Measurements from ENCODE around the gene MYLK3. TPM values are rescaled to one million over a fixed set of nuclear protein-coding genes. Genes with fewer than 3 reads are reported as not detected.

The MYLK3 gene
- total RNA-seq, 1 donor, result under 0.01 TPM

DNA sequence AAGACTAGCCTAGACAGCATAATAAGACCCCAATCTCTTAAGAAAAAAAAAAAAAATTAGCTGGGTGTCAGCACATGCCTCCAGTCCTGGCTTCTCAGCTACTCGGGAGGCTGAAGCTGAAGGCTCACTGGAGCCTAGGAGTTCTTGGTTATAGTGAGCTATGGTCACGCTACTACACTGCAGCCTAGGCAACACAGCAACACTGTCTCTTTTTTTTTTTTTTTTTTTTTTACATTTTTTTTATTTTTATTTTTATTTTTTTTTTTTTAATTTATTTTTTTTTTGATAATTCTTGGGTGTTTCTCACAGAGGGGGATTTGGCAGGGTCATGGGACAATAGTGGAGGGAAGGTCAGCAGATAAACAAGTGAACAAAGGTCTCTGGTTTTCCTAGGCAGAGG is 54.5 kb downstream of the MYLK3 start:
- TF ChIP-seq, protein P1, sequence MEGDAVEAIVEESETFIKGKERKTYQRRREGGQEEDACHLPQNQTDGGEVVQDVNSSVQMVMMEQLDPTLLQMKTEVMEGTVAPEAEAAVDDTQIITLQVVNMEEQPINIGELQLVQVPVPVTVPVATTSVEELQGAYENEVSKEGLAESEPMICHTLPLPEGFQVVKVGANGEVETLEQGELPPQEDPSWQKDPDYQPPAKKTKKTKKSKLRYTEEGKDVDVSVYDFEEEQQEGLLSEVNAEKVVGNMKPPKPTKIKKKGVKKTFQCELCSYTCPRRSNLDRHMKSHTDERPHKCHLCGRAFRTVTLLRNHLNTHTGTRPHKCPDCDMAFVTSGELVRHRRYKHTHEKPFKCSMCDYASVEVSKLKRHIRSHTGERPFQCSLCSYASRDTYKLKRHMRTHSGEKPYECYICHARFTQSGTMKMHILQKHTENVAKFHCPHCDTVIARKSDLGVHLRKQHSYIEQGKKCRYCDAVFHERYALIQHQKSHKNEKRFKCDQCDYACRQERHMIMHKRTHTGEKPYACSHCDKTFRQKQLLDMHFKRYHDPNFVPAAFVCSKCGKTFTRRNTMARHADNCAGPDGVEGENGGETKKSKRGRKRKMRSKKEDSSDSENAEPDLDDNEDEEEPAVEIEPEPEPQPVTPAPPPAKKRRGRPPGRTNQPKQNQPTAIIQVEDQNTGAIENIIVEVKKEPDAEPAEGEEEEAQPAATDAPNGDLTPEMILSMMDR (IDR thresholded peaks at IDR 0.05; ENCODE audit: insufficient read depth, low read length), result no peak
- no peak overlapping the region for H3K4me3 ChIP-seq (ENCODE audit: low read depth, low read length)
- DNase-seq (ENCODE audit: low read depth), result no peak

DNA sequence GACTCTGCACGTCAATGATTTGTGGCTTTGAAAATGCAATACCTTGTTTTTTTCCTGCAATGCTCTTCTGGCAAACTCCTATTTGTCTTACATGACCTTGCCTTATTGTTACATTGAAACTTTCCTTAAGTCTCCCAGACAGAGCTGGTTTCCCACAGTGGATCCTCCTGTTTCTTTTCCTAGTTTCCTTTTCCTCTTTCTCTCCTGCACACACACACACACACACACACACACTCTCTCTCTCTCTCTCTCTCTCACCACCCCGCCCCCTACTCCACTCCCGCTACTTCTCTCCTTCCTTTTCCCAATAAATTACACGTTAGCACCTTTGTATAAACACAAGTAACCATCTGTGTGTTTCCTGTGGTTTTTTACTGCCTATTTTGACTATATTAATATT is 56.4 kb downstream of the MYLK3 start:
- peak overlapping the region; percentile 14 for H3K4me3 ChIP-seq (ENCODE audit: low read depth, low read length)
- DNase-seq (ENCODE audit: low read depth), result peak; percentile 72
- TF ChIP-seq, protein P1 (IDR thresholded peaks at IDR 0.05; ENCODE audit: insufficient read depth, low read length), result no peak

DNA sequence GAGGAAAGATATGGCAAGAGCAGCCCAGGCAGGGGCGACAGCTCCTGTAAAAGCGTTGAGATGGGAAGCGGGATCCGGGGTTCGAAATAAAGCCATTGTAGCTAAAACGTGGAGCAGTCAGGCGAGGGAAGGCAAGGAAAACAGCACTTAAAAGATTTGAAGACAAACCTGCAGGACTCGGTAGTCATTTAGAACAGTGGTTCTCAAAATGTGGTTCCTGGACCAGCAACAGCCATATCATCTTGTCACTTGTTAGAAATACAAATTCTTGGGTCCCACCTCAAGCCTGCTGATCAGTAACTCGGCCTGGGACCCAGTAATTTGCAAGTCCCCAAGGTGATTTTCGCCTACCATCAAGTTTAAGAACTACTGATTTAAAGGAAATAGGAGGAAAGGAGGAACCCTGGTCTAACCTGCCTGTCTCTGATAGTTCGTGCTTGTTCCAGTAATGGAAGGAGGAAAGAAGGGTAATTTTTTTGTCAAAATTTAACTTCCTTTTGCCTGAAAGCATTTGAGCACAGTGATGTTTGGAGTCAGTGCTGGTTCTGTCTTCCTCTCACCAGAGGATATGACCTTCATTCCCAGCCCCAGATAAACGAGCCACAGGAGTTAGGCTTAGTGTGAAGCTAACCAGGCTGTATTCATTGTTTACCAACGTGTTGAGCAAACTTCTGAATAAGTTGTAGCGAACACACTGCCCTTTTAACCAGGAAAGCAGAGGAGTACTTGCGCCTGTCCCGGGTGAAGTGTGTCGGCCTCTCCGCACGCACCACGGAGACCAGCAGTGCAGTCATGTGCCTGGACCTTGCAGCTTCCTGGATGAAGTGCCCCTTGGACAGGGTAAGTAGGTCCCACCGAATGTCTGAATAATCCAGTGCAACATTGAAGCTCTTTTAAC is 57.6 kb downstream of the MYLK3 start:
- H3K4me3 ChIP-seq (ENCODE audit: low read depth, low read length), result peak overlapping the region; percentile 99
- TF ChIP-seq, protein P1 (IDR thresholded peaks at IDR 0.05; ENCODE audit: insufficient read depth, low read length), result no peak
- peak; percentile 43 for DNase-seq (ENCODE audit: low read depth)

DNA sequence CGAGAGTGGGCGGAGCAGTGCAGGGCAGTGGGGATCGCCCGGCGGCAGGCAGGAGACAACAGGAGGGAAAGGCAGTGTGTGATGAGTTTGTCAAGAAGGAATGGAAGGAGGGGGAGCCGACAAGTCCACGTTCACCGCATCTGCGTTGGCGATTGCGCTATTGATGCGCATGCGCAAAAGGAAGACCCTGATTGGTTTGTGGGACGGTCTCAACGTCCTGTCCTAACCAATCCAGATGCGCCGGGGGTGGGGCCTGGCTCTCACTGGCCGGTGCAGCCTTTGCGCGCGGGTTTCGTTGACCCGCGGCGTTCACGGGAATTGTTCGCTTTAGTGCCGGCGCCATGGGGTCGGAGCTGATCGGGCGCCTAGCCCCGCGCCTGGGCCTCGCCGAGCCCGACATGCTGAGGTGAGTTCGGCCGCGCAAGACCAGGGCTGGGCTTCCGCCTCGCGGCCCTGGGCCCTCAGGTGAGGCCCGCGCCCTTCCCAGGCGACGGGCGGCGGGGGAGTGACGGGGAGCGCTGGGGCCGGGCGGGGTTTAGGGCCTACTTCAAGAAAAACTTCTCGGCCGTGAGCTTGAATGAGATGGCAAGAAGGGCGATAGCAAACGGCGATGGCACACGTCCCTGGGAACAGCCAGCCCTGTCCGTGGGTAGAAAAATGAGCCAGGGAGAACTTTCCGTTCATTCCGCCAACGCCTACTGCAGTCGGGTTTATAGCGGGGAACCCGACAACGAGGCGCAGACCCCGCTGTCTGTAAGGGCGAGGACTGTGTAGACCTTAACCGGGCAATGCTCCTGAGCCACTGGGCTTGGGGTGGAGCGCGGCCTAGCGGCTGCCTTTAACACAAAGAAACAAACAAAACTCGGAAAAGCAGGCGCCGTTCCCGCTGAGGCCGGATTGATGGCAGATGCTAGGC is 58.5 kb downstream of the MYLK3 start, which contains the start of gene ORC6:
ORC6 (plus strand) TSS at position 295 of the 916 bp plus-strand sequence; CDS start at position 342, 47 bp downstream.
- H3K4me3 ChIP-seq (ENCODE audit: low read depth, low read length), result peak within 1 kb of the TSS; percentile 99
- TF ChIP-seq, protein P1 (IDR thresholded peaks at IDR 0.05; ENCODE audit: insufficient read depth, low read length), result peak; percentile 57
- DNase-seq (ENCODE audit: low read depth), result peak; percentile 96

DNA sequence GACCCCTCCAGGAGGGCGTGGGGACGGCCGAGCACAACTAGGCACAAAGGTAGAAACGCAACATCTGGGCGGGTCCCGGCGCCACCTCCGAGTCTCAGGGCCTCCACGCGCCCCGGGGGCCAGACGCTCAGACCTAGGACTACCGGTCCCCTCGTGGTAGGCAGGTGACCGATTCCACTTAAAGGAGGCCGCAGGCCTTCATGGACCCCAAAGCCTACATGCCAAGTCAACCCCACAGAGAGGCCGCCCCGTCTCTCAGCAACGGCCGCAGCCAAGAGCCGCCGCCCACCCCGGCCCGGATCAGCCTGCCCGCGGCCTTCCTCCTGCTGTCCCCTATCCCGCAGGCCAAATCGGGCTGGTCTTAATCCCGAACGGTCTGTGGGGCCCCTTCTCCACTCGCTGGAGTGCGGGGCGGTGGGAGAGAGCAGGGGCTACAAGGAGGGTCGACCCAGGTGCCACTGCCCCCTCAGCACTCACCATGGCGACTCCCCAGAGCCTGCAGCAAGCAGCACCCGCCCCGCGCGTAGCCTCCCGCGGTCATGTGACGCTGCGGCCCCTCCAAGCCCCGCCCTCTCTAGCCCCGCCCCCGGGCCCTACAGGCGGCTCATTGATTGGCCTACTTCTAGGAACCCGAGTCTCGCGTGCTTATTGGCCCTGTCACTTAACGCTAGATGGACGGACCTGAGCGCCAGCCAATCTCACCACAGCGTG is 59.3 kb downstream of the MYLK3 start, which contains the start of gene VPS35:
VPS35 (minus strand) TSS at position 525 of the 711 bp plus-strand sequence; CDS start at position 480, 45 bp downstream.
- peak within 1 kb of the TSS; percentile 99 for H3K4me3 ChIP-seq (ENCODE audit: low read depth, low read length)
- DNase-seq (ENCODE audit: low read depth), result peak; percentile 99
- TF ChIP-seq, protein P1 (IDR thresholded peaks at IDR 0.05; ENCODE audit: insufficient read depth, low read length), result peak; percentile 32

DNA sequence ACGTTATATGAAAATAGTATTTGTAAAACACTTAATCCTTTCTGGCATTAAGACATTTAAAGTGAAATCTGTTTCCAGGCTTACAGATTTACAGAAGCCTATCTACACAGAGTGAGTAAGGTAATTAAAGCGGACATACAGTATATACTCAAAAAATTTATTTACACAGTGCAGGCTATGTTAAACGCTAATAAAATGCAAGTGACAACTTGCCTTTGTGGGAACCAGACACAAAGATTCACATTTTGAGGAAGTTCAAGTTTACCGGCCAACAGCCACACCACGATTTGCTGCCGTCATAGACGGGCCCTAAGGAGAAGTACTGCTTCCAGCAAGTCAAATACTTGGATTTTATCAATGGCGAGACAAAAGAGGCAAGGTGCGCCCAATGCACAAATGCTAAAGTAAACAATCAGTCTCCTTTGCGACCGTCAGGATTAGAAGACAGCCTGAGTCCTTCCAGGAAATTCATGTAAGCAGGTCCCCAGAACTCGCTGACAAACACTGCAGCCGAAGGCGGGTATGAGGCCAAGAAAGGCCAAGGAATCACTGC is 60.0 kb downstream of the MYLK3 start:
- DNase-seq (ENCODE audit: low read depth), result peak; percentile 27
- TF ChIP-seq, protein P1 (IDR thresholded peaks at IDR 0.05; ENCODE audit: insufficient read depth, low read length), result no peak
- H3K4me3 ChIP-seq (ENCODE audit: low read depth, low read length), result peak overlapping the region; percentile 99
